Liver (tissue), 3 donors: ENCODE measurements around the gene LUC7L.

ENCODE experiments used
- JUND ChIP-seq, 2 donors: IDR thresholded peaks; 2 replicates each; pipeline ENCODE4 v1.6.1; 2016; ENCODE audit warnings: antibody characterized with exemption in 2 of 2
- TAF1 ChIP-seq: conservative IDR thresholded peaks from 2 replicates; pipeline ENCODE4 v1.6.1; 2016; ENCODE audit warnings: antibody characterized with exemption, mild to moderate bottlenecking
- TF ChIP-seq, protein P1 (sequence below): fragments of 150-350 bp; IDR thresholded peaks from 2 replicates; pipeline ENCODE4 v1.5.1; 2017; ENCODE audit warnings: improper control_type of control experiment, low read depth, low read length; ENCODE audit not compliant: missing input control
- TF ChIP-seq, protein P2 (sequence below): IDR thresholded peaks from 2 replicates; pipeline ENCODE4 v1.6.1; 2016; ENCODE audit warnings: antibody characterized with exemption, mild to moderate bottlenecking
- donor health status: healthy.
- donor health status: healthy.

DNA sequence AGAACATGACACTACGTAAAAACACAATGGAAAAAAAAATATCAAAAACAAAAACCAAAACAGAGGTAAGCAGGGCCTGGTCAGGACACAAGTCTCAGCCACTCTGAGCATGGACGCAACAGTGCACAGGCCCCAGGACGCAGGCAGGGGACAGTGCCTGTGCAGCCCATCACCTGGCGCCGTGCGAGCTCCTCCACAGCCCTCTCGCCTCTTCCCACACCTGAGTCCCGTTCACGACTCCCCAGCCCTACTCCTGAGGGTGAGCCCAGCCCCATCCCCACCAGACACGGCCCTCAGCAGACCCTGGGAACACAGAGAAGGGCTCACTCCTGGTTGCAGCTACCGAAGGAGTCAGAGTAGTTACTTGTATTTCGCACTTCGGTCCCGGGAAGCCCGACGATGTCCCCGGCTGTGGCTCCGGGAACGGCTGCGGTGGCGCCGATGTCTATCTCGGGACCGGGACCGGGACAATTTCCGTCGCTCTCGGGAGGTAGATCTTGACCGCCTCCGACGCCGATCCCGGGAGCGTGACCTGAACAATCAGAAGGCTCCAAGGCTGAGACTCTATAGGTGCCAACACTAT lies 39.6 kb downstream of the LUC7L start:
- TF ChIP-seq, protein P1, sequence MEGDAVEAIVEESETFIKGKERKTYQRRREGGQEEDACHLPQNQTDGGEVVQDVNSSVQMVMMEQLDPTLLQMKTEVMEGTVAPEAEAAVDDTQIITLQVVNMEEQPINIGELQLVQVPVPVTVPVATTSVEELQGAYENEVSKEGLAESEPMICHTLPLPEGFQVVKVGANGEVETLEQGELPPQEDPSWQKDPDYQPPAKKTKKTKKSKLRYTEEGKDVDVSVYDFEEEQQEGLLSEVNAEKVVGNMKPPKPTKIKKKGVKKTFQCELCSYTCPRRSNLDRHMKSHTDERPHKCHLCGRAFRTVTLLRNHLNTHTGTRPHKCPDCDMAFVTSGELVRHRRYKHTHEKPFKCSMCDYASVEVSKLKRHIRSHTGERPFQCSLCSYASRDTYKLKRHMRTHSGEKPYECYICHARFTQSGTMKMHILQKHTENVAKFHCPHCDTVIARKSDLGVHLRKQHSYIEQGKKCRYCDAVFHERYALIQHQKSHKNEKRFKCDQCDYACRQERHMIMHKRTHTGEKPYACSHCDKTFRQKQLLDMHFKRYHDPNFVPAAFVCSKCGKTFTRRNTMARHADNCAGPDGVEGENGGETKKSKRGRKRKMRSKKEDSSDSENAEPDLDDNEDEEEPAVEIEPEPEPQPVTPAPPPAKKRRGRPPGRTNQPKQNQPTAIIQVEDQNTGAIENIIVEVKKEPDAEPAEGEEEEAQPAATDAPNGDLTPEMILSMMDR = no peak
- TF ChIP-seq, protein P2, sequence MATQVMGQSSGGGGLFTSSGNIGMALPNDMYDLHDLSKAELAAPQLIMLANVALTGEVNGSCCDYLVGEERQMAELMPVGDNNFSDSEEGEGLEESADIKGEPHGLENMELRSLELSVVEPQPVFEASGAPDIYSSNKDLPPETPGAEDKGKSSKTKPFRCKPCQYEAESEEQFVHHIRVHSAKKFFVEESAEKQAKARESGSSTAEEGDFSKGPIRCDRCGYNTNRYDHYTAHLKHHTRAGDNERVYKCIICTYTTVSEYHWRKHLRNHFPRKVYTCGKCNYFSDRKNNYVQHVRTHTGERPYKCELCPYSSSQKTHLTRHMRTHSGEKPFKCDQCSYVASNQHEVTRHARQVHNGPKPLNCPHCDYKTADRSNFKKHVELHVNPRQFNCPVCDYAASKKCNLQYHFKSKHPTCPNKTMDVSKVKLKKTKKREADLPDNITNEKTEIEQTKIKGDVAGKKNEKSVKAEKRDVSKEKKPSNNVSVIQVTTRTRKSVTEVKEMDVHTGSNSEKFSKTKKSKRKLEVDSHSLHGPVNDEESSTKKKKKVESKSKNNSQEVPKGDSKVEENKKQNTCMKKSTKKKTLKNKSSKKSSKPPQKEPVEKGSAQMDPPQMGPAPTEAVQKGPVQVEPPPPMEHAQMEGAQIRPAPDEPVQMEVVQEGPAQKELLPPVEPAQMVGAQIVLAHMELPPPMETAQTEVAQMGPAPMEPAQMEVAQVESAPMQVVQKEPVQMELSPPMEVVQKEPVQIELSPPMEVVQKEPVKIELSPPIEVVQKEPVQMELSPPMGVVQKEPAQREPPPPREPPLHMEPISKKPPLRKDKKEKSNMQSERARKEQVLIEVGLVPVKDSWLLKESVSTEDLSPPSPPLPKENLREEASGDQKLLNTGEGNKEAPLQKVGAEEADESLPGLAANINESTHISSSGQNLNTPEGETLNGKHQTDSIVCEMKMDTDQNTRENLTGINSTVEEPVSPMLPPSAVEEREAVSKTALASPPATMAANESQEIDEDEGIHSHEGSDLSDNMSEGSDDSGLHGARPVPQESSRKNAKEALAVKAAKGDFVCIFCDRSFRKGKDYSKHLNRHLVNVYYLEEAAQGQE = no peak
- TF ChIP-seq TAF1 (no peak), JUND (IDR thresholded peaks at IDR 0.05) (no peak)
